ENCODE results near the gene LCE7A. TPM values are rescaled to one million over a fixed set of nuclear protein-coding genes. Genes with fewer than 3 reads are reported as not detected.
A peak's percentile ranks its signal among the peaks of the same experiment; 100 is the strongest.

Gene LCE7A
- total RNA-seq, 4 donors from 2014 or later, result not detected

- no peaks in the 10 kb centered on the region for H3K4me1 ChIP-seq
- in situ Hi-C loops (cut with MboI; ENCODE audit: low sequenced_read_pairs in 4 of 4) (no loop called here), intact Hi-C loops (cut with DNase I; ENCODE audit: low total_unique reads) (no loop called here)
- no peak overlapping the region for H3K27ac ChIP-seq
- no peaks in the 10 kb centered on the region for H3K27me3 ChIP-seq
- H3K4me3 ChIP-seq, result no peak overlapping the region
- no peak for ATAC-seq
- no peaks in the 10 kb centered on the region for H3K36me3 ChIP-seq
- TF ChIP-seq CTCF (IDR thresholded peaks at IDR 0.05 in 4 of 5, conservative IDR thresholded peaks at IDR 0.05 in 1 of 5) (no peak), POLR2A (IDR thresholded peaks at IDR 0.05) (no peak)
- no peak for DNase-seq
- no peaks in the 10 kb centered on the region for H3K9me3 ChIP-seq
Measured at GRCh38 chr1:152904688-152905440, 45.1 kb downstream of the LCE7A start.

DNA sequence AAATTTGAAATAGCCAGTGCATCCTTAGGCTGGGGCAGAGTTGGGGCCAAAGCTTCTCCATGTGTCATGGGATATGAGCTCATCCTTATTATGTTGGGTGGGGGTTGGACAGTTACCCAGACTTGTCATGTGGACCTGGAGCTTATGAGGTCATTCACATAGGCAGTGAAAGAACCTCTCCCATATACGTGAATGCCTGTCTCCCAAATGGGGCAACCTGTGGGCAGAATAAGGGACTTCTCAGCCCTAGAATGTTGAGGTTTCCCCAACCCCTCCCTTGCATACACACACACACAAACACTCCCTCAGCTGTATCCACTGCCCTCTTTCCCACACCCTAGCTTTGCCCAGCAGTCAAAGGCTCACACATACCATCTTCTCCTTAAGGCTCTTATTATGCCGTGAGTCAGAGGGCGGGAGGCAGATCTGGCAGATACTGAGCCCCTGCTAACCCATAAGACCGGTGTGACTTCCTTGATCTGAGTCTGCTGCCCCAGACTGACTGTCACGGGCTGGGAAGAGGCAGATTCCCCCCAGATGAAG lies 46.3 kb downstream of the LCE7A start:
- Histone ChIP-seq H3K9me3 (no peaks in the 10 kb centered on the region), H3K27ac (no peak overlapping the region), H3K27me3 (no peaks in the 10 kb centered on the region), H3K4me1 (no peaks in the 10 kb centered on the region), H3K4me3 (no peak overlapping the region), H3K36me3 (no peaks in the 10 kb centered on the region)
- ATAC-seq (peak in 1 of 2 donors; percentile 50), DNase-seq (no peak)
- TF ChIP-seq POLR2A (IDR thresholded peaks at IDR 0.05) (no peak), CTCF (IDR thresholded peaks at IDR 0.05 in 4 of 5, conservative IDR thresholded peaks at IDR 0.05 in 1 of 5) (no peak)
- in situ Hi-C loops (cut with MboI; ENCODE audit: low sequenced_read_pairs in 4 of 4) (no loop called here), intact Hi-C loops (cut with DNase I; ENCODE audit: low total_unique reads) (no loop called here)

GRCh38 chr1:152907686-152908601 lies 48.1 kb downstream of the LCE7A start, which contains the start of gene IVL:
Gene IVL (plus strand): TSS chr1:152908546. CDS start chr1:152909798, 1,252 bp downstream.
- TF ChIP-seq CTCF (IDR thresholded peaks at IDR 0.05 in 4 of 5, conservative IDR thresholded peaks at IDR 0.05 in 1 of 5) (no peak), POLR2A (IDR thresholded peaks at IDR 0.05) (no peak)
- Histone ChIP-seq H3K4me1 (no peaks in the 10 kb centered on the region), H3K27me3 (no peaks in the 10 kb centered on the region), H3K9me3 (no peaks in the 10 kb centered on the region), H3K27ac (no peak within 1 kb of the TSS), H3K36me3 (no peaks in the 10 kb centered on the region), H3K4me3 (no peak within 1 kb of the TSS)
- ATAC-seq (no peak), DNase-seq (no peak)
- in situ Hi-C loops (cut with MboI; ENCODE audit: low sequenced_read_pairs in 4 of 4) (no loop called here), intact Hi-C loops (cut with DNase I; ENCODE audit: low total_unique reads) (no loop called here)

GRCh38 chr1:152909206-152909605 lies 49.4 kb downstream of the LCE7A start:
- Histone ChIP-seq H3K36me3 (no peaks in the 10 kb centered on the region), H3K4me3 (no peak overlapping the region), H3K27ac (no peak overlapping the region), H3K27me3 (no peaks in the 10 kb centered on the region), H3K4me1 (no peaks in the 10 kb centered on the region), H3K9me3 (no peaks in the 10 kb centered on the region)
- in situ Hi-C loops (cut with MboI; ENCODE audit: low sequenced_read_pairs in 4 of 4) (no loop called here), intact Hi-C loops (cut with DNase I; ENCODE audit: low total_unique reads) (no loop called here)
- no peak for ATAC-seq
- DNase-seq, result no peak
- TF ChIP-seq CTCF (IDR thresholded peaks at IDR 0.05 in 4 of 5, conservative IDR thresholded peaks at IDR 0.05 in 1 of 5) (no peak), POLR2A (IDR thresholded peaks at IDR 0.05) (no peak)

Other genes with a start within 250 kb of the LCE7A start
- gene LCE3B, start 246.2 kb upstream of the LCE7A start, total RNA-seq, result not detected
- not detected for gene LCE3A, start 236.9 kb upstream of the LCE7A start, total RNA-seq
- gene LCE2D, start 196.6 kb upstream of the LCE7A start, total RNA-seq, result not detected
- gene LCE2C, start 184.7 kb upstream of the LCE7A start, total RNA-seq, result not detected
- not detected for gene LCE2B, start 173.9 kb upstream of the LCE7A start, total RNA-seq
- gene LCE2A, start 161.7 kb upstream of the LCE7A start, total RNA-seq, result not detected
- gene LCE4A, start 151.8 kb upstream of the LCE7A start, total RNA-seq, result not detected
- not detected for gene KPRP, start 102.0 kb upstream of the LCE7A start, total RNA-seq
- not detected for gene LCE1F, start 84.9 kb upstream of the LCE7A start, total RNA-seq
- gene LCE1E, start 73.7 kb upstream of the LCE7A start, total RNA-seq, result not detected
- gene LCE1D, start 63.3 kb upstream of the LCE7A start, total RNA-seq, result not detected
- not detected for gene LCE1C, start 53.3 kb upstream of the LCE7A start, total RNA-seq
- gene LCE1B, start 48.0 kb upstream of the LCE7A start, total RNA-seq, result not detected
- gene LCE1A, start 32.5 kb upstream of the LCE7A start, total RNA-seq, result not detected
- not detected for gene LCE6A, start 17.1 kb upstream of the LCE7A start, total RNA-seq
- gene SMCP, start 18.3 kb downstream of the LCE7A start, total RNA-seq, result not detected
- gene IVL, start 48.5 kb downstream of the LCE7A start, total RNA-seq, result not detected
- gene SPRR5, start 87.2 kb downstream of the LCE7A start, total RNA-seq, result not detected
- not detected for gene SPRR4, start 110.7 kb downstream of the LCE7A start, total RNA-seq
- not detected for gene SPRR1A, start 124.1 kb downstream of the LCE7A start, total RNA-seq
- not detected for gene SPRR3, start 141.8 kb downstream of the LCE7A start, total RNA-seq
- gene SPRR1B, start 171.2 kb downstream of the LCE7A start, total RNA-seq, result not detected
- not detected for gene SPRR2D, start 181.1 kb downstream of the LCE7A start, total RNA-seq
- gene SPRR2A, start 197.5 kb downstream of the LCE7A start, total RNA-seq, result not detected
- not detected for gene SPRR2B, start 211.6 kb downstream of the LCE7A start, total RNA-seq
- not detected for gene SPRR2E, start 234.5 kb downstream of the LCE7A start, total RNA-seq